Hypothalamus (tissue), 51 donors: ENCODE measurements around the gene ZNF774.
A peak's percentile ranks its signal among the peaks of the same experiment; 100 is the strongest.
"Not testable (repeated sequence)": the region's sequence is repeated elsewhere in the genome, so short reads cannot be mapped to it uniquely, and the experiment has no call there.

Experiments used
- DNase-seq, 51 donors: peaks; one replicate each; lab custom pipeline; 2025; lab: John Stamatoyannopoulos, UW

Gene ZNF774

DNA sequence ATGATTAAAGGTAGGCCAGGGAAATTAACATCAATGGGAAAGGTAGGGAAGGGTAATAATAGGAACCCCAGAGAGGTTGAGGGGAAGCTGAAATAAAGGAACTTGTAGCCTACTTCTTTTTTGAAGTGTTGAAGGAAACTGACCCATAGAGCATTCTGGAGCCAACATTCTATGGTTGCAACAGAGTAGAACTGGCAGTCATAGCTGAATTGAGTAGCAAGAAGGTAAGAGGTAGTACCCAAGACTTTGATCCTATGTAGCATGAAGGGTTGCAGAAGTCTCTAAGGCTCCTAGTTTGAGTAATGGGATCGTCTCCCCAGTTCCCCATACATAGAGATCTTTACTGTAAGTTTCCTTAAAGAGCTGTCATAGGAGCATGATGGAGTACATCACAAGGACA lies 7.4 kb upstream of the ZNF774 start:
- DNase-seq: no peak

DNA sequence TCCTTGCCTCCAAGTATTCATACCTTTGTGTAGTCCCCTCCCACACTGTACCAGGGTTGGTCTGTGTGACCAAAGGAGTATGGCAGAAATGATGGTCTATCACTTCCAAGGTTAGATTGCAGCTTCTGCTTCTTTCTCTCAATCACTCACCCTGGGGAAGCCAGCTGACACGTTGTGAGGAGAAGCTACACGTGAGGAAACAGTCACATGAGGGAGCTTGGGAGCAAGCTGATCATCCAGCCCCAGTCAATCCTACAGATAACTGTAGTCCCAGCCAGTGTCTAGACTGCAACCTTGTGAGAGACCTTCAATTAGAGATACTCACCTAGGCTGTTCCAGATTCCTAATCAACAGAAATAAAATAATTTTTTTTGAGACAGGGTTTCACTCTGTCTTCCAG lies 6.2 kb upstream of the ZNF774 start:
- DNase-seq: no peak

DNA sequence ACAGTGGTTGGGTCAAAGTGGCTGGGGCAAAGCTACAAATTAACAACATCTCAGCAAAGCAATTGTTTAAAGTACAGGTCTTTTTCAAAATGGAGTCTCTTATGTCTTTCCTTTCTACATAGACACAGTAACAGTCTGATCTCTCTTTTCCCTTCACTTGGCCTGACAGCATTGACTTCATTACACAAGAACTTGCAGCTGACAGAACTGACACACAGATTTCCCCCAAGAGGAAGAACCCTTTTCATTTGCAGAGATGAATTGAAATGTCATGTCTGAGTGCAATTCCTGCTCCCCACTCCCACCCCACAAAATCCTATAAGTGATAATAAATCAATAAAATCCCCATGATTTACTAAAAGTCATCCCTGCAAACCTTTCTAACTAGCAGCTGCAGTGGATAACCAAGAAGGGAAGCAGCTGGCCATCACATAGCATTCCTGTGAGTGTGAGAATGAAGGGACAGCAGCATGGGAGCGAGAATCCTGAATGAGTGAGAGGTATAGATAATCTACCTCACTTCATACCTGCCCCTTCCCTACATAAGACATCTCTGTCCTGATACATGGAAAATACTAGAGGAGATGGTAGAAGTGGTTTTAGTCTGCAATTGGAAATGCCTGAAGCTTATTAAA lies 4.5 kb upstream of the ZNF774 start:
- DNase-seq: not testable (repeated sequence)

DNA sequence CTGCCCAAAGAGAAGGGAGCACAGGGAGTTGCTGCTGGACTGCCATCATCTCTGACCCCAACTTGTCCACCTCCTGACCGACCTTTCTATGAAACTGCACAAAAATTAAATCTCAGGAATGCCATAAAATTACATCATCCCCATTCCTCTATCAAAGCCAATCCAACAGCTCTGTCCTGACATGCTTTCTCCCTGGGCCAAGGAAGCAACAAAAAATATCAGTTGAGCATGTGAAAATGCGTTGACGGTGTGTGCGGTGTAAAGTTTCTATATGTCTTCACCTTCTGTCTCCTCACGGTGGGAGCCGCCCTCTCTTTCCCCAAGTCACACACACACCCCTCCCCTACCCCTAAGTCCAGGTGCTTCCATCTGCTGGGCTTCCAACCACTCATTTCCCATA lies 3.6 kb upstream of the ZNF774 start:
- no peak for DNase-seq

DNA sequence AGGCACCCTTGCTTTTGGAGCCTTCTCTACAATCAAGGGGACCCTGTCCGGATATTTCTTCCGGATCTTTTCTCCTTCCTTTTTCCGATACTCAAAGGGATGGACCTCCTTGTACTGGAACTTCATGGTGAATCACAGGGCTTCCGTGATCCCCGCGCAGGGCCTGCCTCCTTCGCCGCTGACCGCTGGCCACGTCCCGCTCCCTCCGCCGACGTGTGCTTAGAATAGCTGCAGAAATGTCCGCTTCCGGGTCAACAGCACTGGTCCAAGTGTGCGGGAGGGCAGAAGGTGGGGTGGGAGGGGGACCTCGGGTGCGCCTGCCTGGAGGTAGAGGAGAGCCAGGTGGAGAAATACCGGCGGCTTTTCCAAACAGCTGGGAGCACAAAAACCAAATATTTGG lies 3.0 kb upstream of the ZNF774 start:
- DNase-seq: no peak

DNA sequence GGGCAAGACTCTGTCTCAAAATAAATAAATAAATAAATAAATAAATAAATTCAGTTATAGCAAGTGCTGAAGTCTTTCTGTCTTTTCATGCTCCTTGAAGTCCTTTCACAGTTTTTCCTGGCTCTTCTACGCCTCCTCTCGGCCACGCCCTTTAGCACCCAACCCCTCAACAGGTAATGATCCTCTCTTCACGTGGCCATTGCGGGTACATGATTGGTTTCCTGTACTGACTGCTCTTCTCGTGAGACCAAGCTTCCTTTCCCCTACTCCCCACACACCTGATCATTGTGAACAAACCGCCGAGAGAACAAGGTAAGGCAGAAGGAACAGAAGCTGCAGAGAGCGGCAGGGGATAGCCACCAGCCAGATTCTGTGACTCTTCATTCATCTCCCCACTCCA lies 2.3 kb upstream of the ZNF774 start:
- no peak for DNase-seq

DNA sequence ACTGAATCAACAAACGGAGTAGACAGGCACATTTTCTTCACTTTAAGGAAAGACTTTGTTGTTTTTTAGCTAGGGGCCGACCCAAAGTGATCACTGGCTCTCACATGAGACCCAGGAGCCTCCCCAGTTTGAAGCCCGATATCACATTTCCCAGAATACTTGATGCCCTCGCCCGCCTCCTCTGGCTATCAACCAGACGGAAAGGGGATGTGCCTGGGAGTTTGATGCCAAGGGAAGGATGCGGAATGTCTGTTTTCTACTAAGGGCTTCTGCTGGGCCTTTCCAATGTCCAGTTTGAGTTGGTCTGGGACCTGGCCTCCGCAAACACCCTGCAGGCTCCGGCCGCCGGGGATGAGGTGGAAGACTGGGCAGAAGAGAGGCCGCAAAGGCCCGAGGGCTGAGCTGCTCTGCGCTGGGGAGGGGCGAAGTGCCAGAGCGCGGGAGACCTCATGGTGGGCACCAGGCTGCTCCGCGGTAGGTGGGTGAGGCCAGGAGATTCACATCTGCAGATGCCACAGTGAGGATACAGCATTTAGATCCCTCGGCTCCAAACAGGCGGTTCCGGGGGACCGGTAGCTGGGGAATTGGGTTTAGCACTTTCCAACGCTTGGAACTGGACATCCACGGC lies 491 bp upstream of the ZNF774 start:
- peak in 2 of 51 donors; percentile 26 to 44 for DNase-seq

DNA sequence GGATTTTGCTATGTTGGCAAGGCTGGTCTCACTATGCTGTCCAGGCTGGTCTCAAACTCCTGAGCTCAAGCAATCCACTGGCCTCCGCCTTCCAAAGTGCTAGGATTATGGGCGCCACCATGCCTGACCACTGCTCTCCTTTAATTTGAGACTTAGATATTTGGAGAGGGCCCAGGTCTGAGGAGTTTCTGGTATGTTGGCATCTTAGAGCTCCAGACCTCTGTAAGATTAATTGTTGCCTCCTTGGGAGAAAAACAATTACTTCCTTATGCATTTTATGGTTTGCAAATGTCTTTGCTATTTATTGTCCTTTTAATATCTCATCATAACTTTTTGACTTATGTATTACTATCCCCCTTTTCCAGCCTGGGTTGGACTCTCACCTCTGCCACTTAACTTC lies 2.9 kb downstream of the ZNF774 start:
- DNase-seq: no peak

DNA sequence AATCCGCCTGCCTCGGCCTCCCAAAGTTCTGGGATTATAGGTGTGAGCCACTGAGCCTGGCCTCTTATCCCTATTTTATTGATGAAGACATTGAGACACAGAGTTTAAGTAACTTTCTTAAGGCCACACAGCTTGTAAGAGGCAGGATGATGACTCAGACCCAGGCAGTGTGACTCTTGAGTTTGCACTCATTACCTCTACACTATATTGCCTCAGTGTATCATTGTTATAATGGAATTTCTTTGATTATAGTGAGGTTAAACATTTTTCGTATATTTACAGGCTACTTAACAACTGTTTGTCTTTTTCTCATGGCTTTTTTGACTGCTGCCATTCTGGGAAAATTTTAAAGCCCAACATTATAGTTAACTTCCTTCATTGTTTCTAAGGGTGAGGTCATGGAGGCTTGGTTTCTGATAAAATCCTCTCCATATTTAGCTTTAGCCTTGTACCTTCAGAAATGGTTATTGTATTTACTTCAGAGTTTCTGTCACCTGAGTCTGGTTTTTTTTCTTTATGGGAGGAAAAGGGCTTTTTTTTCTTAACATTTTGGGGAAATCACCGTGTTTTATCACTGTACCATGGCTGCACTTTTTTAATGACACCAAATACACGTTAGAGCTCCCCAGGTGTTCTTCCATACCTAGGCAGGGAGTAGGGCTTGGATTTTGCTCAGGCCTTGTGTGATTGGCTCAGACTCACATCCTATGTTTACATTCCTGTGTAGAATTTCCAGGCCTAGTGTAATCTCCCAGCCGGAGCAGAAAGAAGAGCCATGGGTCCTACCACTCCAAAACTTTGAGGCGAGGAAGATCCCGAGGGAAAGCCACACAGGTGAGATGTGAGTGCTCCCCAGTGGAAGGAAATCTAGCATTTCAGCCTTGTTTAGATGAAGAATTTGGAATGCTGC lies 6.3 kb downstream of the ZNF774 start:
- no peak for DNase-seq

DNA sequence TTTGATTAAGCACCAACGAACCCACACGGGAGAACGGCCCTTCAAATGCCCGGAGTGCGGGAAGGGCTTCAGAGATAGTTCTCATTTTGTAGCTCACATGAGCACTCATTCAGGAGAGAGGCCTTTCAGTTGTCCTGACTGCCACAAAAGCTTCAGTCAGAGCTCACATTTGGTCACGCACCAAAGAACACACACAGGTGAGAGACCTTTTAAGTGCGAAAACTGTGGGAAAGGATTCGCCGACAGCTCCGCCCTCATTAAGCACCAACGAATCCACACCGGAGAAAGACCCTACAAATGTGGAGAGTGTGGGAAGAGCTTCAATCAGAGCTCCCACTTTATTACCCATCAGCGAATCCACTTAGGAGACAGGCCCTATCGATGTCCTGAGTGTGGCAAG lies 8.7 kb downstream of the ZNF774 start:
- no peak for DNase-seq

DNA sequence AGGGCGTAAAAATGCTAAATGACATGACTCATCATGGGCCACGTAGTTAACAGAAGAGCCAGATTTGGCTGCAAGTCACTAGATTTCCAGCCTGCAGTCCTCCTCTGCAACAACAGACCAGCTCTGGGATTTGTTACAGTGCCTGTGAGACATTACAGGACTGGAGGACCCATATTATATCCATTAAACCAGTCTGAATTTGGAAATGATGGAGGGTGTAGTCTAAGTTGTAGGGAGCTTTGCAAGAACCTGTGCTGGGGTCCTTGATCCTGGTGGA lies 10.8 kb downstream of the ZNF774 start:
- DNase-seq: peak in 1 of 51 donors; percentile 55

DNA sequence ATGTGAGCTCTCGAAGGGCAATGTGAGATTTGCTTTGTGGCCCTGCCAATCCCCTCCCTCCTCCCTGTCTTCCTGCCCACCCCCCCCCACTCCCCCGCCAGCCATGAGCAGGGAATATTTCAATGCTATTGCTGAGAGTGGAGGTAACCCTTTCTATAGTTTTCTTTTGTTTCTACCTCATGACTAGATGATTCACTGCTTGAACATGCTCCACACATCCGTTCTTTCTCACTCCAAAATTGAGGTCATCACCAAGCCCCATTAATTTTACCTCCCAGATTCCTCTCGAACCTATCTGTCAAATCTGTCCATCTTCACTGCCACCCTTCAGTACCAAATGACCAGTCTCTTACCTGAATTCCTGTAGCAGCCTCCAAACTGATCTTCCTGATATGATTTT lies 12.2 kb downstream of the ZNF774 start:
- DNase-seq: no peak

DNA sequence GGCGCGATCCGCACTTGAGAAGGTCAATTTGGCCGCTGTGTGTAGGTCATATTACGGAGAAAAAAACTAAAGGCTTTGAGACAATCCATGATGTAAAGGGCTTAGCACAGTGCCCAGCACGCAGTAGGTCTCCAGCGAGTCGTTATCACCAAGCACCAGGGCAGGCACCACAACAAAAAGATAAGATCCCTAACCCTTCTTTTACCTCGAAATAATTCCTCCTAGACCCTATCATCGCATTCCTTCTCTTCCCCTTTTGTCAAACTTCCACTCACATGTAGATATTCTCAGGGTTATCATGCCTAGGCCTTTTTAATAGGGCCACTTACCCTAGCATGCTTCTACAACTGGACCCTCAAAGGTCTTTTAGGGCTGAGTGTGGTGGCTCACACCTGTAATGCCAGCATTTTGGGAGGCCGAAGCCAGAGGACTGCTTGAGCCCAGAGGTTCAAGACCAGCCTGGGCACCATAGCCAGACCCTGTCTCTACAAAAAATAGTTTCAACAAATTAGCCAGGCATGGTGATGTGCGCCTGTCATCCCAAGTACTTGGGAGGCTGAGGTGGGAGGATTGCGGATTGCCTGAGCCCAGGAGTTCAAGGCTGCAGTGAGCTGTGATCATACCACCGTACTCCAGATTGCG lies 13.5 kb downstream of the ZNF774 start:
- no peak for DNase-seq

DNA sequence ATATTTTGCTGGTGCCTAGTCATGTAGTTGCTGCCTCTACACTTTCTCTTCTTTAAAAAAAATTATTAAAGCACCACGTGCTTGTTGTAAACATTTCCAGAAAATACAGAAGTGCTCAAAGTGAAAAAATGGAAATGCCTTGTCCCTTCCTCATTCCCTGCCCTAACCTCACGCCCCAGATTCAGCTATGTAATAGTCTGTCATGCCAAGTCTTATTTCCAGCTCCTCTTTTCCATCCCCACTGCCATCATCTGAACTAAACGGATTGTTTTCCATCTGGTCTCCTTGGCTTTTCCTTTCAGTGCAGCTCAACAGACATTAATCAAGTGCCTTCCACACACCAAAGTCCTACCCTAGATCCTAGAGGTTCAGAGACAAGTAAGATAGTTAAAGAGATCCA lies 15.5 kb downstream of the ZNF774 start:
- no peak for DNase-seq

DNA sequence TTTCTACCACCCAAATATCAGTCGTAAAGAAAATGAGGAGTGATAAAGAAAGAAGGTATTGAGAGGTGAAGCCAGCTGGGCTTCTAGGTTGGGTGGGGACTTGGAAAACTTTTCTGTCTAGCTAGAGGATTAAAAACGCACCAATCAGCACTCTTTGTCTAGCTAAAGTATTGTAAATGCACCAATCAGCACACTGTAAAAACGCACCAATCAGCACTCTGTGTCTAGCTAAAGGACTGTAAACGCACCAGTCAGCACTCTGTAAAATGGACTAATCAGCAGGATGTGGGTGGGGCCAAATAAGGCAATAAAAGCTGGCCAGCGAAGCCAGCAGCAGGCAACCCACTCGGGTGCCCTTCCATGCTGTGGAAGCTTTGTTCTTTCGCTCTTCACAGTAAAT lies 23.0 kb downstream of the ZNF774 start:
- no peak for DNase-seq

DNA sequence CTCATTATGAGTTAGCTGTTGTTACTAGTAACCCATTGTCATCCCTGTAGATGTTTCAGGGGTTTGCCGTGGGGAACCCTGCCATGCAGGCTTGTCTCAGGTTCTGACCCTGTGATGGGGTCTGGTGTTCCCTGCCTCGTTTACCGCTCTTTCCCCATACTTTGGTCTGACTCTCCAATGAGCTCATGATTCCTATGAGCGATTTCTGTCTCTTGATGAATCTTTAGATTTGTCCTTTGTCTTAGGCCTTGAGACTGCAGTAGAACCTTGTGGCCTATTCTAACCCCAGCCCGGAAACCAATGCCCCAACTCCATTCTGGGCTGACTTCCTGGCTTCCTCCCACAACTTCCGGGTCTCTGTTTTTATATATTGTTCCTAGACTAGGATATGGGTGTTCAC lies 24.7 kb downstream of the ZNF774 start:
- DNase-seq: no peak

DNA sequence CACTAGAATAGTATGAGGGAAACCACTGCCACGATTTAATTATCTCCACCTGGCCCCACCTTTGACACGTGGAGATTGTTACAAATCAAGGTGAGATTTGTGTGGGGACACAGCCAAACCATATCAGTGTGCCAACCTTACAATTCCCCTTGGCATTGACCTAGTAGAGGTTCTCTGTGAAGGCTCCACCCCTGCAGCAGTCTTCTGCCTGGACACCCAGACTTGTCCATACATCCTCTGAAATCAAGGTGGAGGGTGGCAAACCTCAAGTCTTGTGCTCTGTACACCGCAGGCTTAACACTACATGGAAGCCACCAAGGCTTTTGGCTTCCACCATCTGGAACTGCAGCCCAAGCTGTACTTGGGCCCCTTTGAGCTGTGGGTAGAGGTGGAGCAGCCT lies 27.2 kb downstream of the ZNF774 start:
- DNase-seq: no peak

DNA sequence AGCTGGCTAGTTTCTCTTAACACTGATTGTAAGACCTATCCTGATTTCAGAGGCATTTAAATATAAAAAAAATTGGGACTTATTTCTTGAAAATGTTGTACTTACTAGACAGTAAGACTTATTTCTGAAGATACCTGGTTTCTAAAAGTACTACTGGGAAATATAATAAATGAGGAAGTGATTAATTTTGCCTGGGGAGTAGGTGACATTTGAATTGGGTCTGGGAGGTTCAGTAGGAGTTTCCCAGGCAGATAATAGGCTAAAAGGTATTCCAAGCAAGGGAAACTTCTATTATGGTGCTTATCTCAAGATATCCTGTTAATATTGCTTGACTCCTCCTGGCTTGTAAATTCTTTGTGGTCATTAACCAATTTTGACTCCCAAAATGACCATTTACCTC lies 29.4 kb downstream of the ZNF774 start:
- no peak for DNase-seq

DNA sequence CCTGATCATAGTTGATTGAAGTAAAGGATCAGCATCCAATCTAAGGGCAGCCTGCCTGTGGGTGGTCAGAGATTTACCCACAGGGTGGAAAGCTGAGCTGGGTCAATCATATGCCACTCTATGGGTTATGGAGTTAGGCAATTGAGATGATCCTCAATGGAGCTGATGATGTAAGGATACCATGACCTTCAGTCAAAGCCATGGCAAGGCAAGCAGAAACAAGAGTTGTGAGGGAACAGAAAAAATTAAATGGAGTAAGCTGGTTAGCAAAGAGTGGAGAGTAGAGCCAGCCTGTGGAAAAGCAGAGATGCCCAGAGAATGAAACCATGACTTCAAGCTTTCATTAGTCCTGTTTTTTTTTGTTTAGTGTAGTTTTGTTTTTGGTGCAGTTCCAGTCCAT lies 30.2 kb downstream of the ZNF774 start:
- no peak for DNase-seq

DNA sequence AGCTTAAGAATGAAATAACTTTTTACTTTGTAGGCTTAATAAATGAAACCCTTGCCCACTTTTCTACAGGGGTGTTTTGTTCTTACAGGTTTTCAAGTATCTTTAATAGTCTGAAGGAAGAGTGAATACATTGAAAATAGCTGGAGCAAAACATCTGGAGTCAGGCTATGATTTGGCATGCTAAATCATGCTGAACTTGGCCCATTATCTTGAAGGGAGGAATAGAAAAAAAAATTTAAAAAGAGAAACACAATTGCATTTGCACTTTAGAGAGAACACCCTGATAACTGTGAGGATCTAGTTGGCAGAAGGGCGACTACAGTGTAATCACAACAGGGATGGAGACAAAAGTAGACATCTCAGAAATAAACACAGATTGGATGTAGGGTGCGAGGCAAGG lies 34.1 kb downstream of the ZNF774 start:
- DNase-seq: no peak
